NCI-H2227 treated with DMSO at 0.1 percent for 48 hours (cell line): Measurements from ENCODE around the gene PLA2G4B.

Source experiments
- DNase-seq: peaks from one replicate; lab custom pipeline; 2025; lab: John Stamatoyannopoulos, UW

Gene PLA2G4B

GRCh38 chr15:41888662-41889253 is 50.1 kb downstream of the PLA2G4B start:
- DNase-seq = no peak

DNA sequence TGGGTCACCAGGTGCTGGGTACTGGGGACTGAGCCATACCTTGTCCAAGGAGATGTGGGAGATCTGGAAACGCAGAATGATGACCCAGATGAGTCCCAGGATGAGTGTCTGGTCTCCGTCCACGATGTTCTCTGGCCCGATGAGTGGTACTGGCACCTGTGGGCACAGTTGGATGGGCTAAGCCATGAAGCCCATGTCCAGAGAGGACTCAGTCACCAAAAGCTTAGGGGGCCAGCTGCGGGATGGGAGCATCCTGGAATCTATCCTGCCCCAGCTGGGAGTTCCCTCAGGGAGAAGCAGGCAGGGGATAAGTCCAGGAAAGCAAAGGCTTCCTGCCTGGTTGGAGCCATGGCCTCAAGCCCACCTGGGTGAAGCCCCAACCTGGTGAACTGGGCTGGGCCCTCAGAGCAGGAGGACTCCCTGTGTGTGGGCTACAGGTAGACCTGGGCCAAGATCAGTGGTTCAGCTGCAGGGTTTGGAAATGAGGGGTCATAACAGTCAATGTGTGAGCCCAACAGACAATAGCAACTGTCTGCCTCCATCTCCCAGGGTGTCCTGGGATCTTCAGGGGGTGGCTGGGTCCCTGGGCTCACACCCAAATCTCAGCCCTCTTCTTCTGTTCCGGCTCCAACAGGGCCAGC is 51.5 kb downstream of the PLA2G4B start:
- DNase-seq = no peak

GRCh38 chr15:41891226-41891625 is 52.6 kb downstream of the PLA2G4B start:
- no peak for DNase-seq

GRCh38 chr15:41891946-41892345 is 53.3 kb downstream of the PLA2G4B start:
- no peak for DNase-seq

DNA sequence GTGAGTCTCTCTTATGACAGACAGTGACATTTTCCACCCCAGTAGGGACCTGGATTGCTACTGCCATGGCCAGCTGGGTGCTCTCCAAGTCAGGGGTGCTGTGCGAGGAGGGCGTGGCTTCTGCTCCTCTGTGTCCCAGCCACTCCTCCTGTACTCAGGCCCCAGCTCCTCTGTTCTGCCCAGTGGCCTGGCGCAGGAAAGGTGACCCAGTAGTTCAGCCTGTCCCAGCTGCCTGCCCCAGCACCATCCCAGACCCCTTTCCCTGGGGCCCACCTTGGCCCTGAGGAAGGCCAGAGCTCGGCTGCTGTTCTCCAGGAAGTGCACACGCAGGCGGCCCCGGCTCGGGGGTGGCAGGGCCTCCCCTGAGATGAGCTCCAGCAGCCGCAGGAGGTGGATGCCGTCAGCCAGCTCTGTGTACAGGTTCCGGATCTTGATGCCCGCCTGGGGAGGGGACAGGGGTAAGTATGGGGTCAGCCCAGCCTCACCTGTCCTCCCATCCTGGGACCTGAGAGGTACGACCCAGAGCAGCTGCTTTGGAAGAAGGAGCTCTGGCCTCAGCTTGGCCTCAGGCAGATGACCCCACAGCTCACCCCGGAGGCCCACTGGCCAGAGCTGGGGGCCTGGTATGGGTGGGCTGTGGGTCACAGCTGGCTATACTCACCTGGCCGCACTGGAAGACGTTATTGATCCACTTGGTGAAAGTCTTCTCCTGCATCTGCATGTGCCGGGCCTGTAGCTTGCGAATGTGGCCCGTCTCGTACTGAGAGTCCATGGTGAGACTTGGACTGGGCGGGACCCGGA is 54.2 kb downstream of the PLA2G4B start:
- no peak for DNase-seq

DNA sequence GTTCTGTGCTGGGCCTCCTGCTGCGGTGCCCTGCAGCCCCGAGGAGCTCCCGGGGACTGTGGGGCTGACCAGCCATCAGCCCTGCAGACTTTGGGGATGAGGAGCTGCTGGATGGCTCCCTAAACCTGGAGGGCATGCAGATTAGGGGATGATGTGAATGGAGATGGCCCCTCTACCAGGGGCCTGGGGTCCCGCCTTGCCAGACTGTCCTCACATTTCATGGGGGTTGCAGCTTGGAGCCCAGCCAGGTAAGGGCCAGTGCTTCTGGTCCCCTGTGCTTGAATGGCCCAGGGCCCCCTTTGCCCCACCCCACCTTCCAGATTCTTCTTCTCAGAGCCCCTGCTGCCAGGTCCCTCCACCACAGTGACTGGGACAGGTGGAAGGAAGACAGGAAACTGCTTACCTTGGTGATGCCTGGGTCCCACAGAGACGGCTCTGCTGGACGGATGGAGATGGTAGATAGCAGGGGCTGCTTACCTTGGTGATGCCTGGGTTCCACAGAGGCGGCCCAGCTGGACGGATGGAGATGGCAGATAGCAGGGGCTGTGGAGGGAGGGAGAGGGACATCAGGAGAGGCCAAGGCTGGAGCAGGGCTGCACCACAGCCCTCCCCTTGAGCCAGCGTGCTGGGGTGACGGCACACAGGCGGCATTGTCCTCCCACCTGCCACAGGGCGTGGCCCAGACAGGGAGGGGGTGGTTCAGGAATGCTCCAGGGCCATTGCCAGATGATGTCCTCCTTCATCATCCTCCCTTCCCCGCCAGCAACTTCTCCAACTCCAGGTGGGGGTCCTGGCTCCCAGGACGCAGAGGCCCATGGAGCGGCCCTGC is 55.0 kb downstream of the PLA2G4B start, which contains the start of gene SPTBN5:
SPTBN5 (minus strand) TSS at position 632 of the 829 bp plus-strand sequence; CDS start at position 76, 556 bp downstream.
- DNase-seq = no peak

DNA sequence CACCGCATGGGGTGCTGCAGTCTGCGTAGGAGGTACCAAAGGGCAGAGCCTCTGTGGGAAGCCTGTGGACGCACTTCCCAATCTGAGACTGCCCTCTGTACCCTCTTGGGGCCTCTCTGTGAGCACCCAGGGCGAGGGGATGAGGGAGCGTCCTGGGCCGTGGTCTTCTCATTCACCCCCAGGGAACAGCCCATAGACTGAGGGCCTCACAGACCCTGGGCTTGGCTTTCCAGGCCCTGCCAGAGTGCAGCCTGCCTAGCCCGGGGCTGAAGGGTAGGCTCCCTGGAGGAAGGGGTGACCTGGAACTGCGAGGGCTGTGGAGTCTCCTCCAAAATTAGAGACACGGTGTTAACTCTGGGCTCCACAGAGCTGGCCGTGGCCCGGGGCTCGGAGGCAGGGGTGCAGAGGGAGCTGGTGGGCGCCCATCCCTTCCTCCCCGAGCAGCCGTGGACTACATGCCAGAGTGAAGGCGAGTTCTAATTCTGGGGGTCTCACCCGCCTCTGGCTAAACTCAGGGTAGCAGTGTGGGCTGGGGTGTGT is 55.7 kb downstream of the PLA2G4B start:
- DNase-seq = no peak

DNA sequence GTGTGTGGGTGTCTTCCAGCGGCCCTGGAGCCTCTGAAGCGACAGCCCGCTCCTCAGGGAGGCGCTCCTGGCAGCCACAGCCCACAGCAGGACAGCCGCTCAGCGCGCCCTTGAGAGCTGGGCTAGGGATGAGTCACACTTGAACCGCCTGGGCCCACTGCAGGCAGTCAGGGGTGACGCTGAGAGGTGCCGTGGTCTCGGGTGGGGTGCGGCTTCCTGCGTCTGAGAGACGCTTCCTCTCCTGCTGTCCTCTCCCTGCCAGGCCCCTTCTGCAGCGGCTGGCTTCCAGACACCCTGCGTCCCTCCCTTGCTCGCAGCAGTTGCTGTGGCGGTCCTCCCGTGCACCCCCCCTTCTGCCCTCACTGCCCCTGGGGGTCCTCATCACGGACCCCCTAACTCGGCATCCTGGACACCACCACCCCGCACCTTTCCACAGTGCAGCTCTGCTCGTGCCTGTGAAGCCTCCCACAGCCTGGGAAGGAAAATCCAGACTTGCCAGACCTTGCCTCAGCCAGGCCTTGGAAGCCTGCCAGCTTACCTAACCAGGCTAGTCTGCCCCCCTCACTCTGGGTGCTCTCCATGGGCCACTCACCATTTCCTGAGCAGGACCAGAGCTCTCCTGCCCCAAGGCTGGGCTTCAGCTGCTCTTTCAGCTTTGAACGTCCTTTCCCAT is 56.3 kb downstream of the PLA2G4B start:
- DNase-seq = no peak

GRCh38 chr15:41895491-41895890 is 56.8 kb downstream of the PLA2G4B start:
- no peak for DNase-seq

GRCh38 chr15:41895957-41896356 is 57.3 kb downstream of the PLA2G4B start:
- no peak for DNase-seq

- DNase-seq = no peak
Measured at GRCh38 chr15:41896566-41896965, 57.9 kb downstream of the PLA2G4B start.

DNA sequence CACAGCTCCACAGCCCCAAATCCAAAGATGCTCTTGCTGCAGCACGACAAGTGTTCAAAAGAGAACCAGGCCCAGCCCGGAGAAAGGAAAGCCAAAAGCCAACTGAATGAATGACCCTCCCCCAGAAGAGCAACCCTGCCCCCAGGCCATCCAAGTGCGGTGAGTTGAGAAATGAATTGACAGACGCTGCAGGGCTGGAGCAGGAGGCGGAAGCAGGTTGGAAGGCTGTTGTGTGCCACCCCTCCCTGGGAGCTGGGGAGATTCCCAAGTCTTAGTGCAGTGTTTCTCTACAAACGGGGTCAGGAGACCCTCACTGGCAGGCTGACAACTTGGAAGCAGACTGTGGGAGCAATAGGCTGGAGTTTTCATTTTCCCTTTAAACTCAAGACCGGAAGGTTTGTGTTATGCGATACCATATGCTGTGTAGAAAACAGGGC is 58.7 kb downstream of the PLA2G4B start:
- no peak for DNase-seq
